ENCODE data around the gene SNCAIP.

SNCAIP gene

DNA sequence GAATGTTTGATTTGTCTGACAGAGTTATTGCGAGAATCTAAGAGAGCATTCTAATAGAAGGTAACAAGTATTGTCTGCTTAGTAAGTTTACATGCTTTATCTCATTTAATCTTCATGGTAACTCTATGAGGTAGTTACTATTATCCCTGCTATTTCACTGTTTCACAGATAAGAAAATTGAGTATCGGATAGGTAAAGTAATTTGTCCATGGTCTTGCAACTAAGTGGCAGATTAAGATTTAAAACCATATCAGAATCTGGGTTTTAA, 118.2 kb downstream of the SNCAIP start:
- DNase-seq, result no peak

DNA sequence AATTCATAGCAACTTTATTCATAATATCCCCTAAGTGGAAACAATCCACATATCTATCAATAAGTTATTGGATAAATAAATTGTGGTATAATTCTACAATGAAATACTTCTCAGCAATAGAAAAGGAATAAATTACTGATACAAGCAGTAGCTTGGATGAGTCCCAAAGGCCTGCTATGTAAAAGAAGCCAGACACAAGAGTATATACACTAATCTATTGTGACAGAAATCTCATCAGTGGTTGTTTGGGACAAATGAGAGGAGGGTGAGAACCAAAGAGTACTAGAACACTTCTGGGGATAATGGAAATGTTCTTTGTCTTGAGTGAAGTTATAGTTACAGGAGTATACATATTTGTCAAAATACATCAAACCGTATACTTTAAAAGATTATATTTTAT, 119.3 kb downstream of the SNCAIP start:
- no peak for DNase-seq

DNA sequence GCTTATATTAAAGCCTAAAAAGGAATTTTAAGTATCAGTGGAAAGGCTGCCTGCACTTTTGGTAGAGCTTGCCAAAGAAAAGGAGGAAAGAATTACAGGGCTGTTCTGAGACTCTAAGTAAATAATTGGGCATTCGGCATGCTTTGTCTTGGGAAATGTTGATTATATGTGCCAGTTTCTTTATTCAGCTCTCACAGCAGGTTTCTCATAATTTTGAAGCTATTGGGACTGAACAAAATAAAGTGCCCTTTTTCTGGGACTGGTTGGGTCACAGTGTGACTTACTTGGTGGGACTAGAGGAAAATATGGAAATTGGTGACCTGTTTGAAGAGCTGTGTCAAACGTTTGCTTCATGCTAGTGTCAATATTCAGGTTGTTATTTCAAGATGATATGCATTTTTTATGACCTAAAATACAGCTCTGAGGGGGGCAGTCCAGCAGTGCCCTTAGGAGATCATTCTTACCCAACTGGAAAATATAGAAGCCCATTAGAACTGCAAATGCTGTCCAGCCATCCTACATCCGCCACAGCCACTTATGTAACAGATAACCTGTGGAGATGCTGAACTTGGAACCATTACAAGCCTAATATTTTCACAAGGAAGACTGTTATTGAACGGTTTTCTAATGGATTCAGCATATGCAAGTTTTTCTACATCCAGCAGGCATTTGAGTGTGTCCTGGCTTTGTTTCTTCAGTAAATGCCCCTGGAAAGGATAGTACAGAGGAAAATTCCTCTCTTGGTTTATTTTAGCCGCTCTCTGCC, 122.4 kb downstream of the SNCAIP start:
- DNase-seq, result peak; percentile 1

DNA sequence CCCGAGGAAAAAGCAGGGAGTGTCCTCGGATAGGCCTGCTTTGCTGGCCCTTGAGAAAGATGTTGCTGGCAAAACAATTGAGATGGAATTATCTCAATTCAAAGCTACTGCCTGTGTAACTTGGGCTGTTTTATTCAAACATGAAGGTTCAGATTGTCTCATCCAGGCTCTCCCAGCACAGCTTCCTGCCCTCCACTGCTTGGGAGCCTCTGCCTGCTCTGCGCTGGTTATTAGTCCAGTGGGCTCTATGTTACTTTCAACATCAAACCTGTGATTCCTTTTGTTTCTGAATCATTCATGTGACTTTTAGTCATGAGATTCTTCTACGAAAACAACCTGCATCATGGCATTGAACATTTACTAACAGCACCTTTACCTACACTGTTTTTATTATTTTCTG, 123.2 kb downstream of the SNCAIP start:
- no peak for DNase-seq

DNA sequence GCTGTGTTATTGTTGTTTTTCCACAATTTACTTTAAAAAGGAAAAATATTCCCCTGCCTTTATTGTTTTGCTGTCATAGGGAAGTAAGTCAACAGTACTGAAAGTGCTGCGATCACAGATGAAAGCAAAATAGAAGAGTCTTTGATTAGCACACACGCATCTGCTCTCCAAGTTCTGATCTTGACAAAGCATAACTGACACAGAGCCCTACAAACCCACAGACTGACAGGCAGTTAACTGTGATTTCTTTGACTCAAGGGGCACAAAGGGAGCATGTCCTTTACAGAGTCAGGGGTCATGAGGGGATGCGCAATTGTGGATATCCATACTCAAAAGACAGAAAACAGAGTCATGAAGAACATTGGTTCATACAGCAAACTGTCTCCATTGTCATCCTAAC, 123.7 kb downstream of the SNCAIP start:
- no peak for DNase-seq

DNA sequence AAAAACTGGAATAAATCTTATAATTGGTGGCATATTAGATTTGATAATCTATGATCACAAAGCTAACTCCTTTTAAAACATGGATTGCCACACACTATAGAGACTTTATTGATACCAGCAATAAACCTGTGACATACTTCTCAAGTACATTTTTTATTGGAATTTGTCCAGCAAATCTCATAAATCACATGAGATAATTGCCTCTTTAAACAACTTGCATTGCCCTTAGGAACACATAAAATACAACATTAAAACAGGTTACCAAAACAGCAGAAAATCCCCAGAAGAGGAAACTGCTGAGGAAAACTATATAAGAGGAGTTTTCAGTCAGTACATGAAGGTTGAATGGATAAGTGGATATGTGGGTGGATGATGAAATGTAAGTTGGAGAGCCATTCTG, 124.6 kb downstream of the SNCAIP start:
- DNase-seq, result no peak

DNA sequence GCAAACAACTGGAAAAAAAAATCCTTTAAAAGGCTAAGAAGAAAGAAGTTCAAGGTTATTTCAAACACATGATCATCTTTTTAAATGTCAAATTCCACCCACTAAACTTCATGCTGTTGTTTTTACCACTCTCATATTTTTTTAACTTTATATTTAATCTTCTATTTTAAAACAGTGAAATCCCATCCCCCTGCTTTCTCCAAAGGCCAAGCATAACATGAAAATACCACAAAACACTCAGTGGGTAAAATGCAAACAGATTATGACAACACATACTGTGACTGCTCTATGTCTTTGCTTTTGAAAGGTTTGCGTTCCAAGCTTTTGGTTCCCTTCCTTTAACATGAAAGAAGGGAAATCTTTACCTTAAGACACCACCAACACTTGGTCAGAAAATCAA, 127.6 kb downstream of the SNCAIP start:
- DNase-seq, result no peak

DNA sequence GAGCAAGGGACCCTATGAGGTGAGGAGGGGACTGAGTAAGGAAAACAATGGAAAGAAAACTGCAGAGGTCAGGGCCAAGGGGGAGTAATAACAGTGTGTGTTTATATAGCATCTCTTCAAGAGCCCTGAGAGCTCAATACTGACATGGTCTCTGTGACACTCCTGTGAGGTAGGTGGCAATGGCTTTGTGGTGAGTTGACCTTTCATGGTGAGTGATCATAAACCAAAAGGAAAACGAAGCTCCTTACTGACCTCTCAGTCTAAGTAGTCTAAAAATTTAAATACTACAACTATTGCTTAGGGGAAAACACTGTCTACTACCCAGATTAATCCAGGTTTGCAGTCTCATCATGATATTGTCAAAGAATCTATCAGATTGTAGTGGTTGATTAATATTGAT, 130.9 kb downstream of the SNCAIP start:
- DNase-seq, result no peak

DNA sequence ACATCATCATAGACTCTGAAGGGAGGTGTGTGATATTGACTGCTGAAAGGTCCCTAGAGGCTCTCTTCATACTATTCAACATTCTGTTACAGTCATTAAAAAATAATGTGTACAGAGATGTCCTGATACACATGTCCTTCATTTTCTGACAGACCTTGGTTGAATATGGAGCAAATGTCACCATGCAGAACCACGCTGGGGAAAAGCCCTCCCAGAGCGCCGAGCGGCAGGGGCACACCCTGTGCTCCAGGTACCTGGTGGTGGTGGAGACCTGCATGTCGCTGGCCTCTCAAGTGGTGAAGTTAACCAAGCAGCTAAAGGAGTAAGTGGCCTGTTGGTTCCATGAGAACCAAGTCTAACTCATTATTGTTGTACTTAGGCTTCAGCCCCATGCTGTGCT, 132.4 kb downstream of the SNCAIP start:
- DNase-seq, result no peak

DNA sequence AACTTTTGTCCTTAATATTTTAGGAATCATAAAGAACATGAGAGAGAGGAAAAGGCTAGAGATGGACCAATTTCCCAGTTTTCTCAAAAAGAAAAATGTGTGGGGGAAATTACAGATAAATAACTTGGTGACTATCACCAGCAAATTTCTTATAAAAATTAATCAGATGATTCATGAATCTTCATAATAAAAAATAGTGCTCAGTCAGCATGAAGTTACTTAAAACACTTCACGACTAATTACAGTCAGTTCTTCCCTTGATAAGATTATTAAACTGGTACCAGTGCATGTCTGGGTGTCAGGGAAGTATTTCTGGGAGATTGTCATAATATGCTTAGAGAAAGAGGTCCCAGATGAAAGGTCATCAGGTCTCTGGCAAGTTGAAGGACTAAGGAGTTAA, 133.0 kb downstream of the SNCAIP start:
- DNase-seq, result no peak

DNA sequence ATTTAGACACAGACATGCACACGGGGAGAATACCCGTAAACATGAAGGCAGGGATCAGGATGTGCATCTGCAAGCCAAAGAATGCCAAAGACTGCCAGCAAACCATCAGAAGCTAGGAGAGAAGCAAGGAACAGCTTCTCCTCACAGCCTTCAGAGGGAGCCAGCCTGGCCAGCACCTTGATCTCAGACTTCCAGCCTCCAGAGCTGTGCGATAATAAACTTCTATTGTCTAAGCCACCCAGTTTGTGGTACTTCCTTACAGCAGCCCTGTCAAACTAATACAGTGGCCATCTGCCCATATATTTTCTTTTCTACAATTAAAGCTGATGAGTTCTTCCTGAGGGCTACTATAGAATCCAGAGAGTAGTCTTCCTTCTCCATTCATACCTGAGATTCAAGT, 135.0 kb downstream of the SNCAIP start:
- no peak for DNase-seq

DNA sequence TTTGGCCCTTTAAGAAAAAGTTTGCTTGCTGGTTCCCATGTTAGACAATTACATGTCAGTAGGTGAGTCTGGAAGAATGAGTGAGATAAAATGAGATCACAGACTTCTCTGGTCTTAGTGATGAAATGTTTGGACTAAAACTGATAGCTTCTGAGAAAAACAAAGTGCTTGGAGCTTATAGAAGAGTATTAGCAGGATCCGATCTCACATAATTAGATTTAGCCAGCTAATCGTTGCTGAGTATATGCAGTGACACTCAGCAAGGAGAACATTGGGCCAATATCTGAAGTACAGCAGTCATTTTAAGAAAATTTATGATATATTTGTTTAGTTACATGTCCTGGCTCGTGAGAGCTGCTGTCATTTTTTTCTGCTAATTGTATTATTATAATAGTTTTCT, 135.8 kb downstream of the SNCAIP start:
- no peak for DNase-seq

DNA sequence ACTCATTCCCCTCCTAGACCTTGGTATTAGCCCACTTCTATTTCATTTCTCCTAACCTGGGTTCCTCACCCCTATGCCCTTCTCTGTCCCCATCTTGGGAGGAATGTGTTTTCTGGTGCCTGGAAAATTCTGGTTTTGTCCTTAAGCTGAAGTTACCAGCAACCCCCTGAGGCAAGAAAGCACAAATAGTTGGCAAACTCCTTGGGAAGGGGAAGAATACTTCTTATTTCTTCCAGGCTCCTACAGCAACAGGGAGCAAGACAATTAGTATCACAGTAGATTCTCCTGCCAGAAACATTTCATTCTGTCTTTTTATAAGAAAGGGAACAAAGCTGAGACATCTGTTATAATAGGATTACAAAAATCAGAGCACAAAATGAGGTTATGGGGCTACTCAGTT, 142.5 kb downstream of the SNCAIP start:
- no peak for DNase-seq

DNA sequence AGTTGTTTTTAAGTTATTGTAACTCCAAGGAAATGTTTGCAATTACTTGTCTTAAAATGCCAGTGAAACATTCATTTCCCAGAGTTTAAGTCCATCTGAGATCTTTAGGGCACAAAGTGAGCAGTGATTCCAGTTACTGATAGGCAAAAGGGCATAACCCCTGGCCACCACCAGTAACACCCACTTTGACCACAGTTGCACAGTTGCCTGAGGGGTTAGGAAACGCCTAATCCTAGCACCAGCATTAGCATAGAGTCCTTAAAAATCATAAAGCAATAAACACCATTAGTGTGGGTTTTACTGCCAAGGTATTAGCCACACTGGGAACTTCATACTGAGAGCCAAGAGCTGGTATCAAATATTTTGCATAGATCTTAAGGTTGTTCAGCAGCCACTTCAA, 143.9 kb downstream of the SNCAIP start:
- no peak for DNase-seq

DNA sequence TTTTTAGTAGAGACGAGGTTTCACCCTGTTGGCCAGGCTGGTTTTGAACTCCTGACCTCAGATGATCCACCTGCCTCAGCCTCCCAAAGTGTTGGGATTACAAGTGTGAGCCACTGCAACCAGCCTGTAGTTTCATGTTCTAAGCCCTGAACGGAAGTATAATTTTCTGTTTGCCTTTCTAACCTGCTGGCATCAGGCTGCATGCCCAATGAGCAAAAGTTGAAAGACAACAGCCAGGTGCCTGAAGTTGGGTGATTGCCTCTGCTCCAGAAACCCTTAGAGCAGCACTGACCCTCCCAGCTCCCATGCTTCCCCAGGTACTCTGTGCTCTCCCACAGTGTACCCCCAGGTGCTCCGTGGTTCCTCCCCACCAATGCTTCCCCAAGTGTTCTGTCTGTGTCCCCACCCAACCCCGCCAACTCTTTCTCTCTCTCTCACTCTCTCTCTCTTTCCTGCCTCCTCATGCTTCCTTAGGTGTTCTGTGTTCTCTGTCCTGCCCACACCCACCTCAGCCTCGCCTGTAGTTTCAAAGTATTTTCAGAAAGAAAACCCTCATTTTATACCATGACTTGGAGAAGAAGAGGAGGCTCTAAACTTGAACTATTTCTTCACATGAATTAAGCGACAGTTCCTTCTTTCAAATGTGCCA, 145.3 kb downstream of the SNCAIP start:
- DNase-seq, result no peak

DNA sequence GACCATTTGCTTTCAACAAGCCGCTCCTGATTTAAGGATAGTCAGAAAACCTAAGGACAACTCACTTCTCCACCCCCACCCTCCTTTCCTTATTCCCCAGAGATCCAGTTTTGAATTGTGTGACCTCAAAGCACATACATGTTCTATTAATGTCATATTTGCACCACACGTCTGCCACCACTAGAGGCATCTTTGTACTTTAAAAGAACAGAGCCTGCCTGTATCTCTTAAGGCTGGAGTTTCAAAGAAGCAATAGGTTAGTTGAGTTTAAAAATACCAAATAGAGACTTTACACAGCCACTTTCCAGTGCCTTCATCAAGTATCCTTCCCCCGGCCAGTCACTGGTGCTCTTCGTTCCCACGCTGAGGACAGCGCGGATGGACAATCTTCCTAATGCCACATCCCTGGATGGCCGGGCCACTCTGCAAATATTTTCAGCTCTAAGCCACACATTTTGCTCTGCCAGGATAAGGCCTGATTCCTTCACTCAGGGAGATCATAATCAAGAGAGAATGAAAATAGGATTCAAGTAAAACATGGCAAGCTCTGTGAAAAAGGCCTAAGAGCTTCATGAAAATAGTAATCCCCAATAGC, 146.3 kb downstream of the SNCAIP start:
- DNase-seq, result no peak

DNA sequence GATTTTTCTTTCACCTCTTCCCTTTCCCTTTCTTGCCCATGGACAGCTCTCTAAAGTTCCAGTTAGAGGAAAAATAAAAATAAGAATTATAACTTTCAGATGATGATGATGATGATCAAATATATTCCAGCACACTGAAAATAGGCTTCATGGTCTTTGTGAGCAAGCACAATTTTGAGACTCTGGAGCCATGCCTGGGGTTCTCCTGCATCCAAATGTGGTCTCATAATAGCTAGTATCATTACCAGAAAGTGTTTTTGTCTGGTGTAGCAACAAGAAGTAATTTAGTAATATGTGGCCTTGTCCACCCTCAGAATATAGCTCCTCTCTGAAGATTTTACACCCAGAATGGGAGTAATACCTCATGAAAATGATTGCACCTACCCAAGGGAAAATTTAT, 150.4 kb downstream of the SNCAIP start:
- DNase-seq, result no peak

DNA sequence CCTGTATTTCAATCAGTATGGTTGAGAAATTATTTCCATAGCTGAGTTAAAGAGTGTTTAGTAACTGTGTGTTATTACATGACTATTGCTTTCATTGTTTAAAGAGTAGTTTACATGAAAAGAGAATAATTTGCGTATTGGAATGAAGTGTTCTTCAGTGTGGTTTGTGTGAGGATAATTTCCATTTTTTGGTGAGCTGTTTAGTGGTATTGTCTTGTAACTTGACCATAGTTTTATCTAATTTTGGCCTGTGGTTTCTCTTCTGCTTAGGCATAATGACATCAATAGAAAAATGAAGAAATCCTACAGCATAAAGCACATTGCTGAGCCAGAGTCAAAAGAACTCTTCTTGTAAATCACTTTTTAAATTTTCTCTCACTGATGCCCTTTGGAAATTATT, 151.2 kb downstream of the SNCAIP start:
- DNase-seq, result no peak

DNA sequence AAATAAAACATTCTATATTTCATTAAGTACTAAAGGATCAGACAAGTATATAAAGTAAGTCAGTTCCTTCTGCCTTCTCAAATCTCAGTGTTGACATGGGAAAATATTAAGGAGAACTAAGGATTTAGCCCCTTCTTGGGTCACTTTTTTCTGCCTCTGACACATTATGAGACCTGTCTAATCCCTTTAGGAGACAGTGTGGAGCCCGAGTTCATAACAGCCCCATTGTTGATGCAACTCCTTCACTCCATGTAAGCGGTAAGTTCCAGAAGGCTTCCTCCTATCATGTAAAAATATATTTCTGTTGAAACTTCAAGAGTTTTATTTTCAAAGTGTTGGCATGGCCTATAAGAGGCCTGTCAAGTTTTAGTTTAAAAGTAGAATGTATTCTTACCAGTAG, 152.2 kb downstream of the SNCAIP start:
- no peak for DNase-seq

DNA sequence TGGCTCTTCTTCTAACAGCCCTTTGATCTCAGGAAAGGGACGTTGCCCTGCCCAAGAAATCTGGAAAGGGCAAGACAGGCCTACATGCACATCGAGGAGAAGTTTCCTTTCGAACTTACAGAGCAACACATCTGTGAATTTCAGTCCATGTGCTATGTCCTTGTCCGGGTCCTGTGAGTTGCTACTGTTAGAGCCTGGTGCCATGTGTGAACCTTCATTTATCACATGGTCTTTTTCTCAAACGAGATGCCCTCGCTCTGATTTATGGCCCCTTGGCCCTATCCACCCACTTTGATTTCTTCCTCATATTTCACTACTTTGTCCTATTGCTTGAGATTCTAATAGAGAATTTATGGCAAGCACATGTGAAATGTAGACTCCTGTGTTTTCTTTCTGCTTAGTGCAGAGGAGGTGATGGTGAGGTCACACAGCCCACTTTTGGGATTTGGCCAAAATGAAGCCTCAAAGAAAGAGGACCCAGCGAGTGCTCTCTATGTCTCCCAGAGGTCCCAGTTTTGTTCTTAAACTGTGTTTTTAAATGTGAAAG, 153.1 kb downstream of the SNCAIP start:
- DNase-seq, result no peak

DNA sequence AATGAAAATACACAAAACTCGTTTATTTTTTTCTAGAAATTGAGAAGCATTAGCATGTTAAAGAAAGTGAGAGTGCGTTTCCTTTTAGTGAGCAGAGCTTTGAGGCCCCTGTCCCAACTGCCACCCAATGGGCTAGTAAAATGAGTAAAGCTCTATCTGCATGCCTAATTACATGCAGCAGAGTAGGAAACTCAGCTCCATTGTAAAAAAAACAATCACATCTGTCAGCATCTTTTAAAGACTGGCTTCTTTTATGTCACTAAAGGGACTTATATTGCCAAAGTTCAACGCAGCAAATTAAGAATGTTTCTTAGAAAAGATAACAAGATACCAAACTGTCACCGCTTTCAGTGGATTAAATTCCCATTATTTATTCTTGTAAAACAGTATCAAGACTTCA, 154.0 kb downstream of the SNCAIP start:
- DNase-seq, result no peak

DNA sequence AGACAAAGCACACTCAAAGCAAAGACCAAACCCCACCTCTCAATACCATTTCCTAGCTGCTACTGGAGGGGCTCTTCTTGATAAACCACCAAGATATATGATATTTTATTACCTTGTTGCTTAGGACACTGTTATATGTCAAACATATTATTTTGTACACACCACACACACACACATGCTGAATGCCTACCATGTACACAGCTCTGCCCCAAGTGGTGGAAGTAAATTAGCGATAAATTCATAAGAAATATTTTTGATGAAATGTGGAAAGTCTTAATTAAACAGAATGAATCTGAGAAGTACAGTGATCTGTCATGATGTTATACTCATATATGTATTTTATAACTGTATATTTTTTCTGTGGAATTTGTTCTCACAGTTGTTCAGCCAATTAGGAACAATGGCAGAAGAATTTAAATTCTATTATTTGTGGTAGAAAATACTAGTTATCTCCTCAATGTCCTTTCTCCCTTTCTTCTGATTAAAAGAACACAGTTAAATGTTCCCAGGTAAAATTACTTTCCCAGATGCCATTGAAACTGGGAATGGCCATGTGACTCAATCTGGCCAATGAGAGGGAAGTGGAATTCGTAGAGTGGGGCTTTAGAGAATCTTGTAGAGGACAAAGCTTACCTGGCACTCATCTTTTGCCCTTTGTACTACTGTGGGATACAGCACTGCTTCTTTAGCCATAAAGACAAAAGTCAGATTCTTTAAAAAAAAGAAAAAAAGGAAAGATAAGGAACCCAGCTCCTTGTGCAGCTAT, 156.5 kb downstream of the SNCAIP start:
- DNase-seq, result no peak

DNA sequence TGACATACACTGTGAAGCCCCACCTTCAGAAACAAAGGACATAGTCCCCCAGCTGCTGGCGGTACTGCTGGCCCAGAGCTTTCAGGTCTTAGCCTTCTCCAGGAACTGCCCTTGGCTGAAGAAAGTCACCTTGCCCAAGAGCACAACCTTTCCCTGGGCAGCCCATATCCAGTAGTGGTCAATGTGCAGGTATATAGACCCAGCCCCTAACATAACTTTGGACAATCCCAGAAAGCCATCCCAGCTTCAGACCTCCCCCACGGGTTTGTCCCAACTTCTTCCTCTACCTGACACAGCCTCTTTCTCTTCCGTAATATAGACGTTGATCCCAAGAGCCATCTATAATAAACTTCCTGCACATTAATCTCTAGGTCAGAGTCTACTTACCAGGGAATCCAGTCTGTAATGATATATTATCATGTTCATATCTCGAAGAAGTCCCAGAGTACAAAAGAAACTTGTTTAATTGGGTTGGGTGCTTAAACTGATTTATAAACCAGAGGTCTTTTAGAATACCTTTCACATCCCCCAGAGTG, 157.4 kb downstream of the SNCAIP start:
- DNase-seq, result no peak

DNA sequence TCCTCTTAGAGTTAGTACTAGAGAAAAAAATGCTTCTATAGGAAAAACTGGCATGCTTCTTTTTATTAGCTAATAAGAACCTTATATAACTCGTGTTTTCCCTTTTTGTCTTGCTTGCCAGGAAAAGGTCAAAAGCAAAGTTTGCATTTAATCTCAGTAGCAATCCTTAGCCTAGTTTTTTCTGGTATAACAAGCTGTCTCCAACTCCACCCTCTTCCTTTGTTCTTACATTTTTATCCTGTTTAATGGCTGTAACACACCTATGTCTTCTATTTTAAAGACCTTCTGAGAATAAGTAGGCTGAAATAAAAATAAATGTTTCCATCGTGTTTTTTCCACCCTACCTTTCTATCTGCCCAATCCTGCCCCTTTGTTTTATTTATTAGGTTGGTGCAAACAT, 158.3 kb downstream of the SNCAIP start:
- DNase-seq, result no peak

All from DMS79 treated with DMSO at 0.1 percent for 48 hours (cell line).